K562 (cell line): ENCODE measurements around the gene GIPR. TPM values are rescaled to one million over a fixed set of nuclear protein-coding genes. Genes with fewer than 3 reads are reported as not detected.
A peak's percentile ranks its signal among the peaks of the same experiment; 100 is the strongest.
"Not testable (repeated sequence)": the region's sequence is repeated elsewhere in the genome, so short reads cannot be mapped to it uniquely, and the experiment has no call there.

Experiments
- ATAC-seq: fragments of 200-7000 bp; cut with Tn5 transposase; 3 replicates; pipeline ENCODE4 v1.9.1; 2020; ENCODE audit warnings: moderate library complexity
- BruUV-seq: library from RNA; stranded (reverse); fragments of 400-500 nt; replicated peaks from 2 replicates; lab custom pipeline; 2021; lab: Mats Ljungman, UMichigan
- CTCF ChIA-PET: fragments of 300-600 bp; formaldehyde crosslinking; extraction: SDS; loops from one replicate; lab custom pipeline; 2021; ENCODE audit warnings: low intra/inter-chr PET ratio; lab: Yijun Ruan, JAX
- POLR2A ChIA-PET: fragments of 300-600, 350-650 bp; sonication (Branson Sonifier 250); formaldehyde crosslinking; extraction: SDS; loops from one replicate; lab custom pipeline; 2021; ENCODE audit warnings: antibody characterized with exemption, inconsistent platforms; lab: Yijun Ruan, JAX
- DNase-seq, 4 experiments: peaks; one replicate each; pipeline versions ENCODE4 v3.0.0 to v3.0.0-alpha.2; 2011 to 2018; ENCODE audit warnings: low spot score in 3 of 4, mixed read lengths in 3 of 4; ENCODE audit errors: extremely low read depth in 1 of 4
- FAIRE-seq: peaks from 2 replicates; lab custom pipeline; 2011; peaks lifted over from hg19 to GRCh38; lab: Jason Lieb, UNC
- H2AFZ ChIP-seq: 2 replicates; pipeline ENCODE4 v1.6.0; 2011; ENCODE audit warnings: low read depth, low read length, control low read depth, inconsistent platforms
- H3K27ac ChIP-seq: fragments of 200-600 bp; 3 replicates; pipeline ENCODE4 v1.8.0; 2011; ENCODE audit warnings: low read depth, mild to moderate bottlenecking, control low read depth, inconsistent platforms, low read length, moderate library complexity, mixed read lengths; ENCODE audit errors: extremely low read depth
- H3K27me3 ChIP-seq, 2 experiments: fragments of 300-600 bp in 1 of 2; 2 replicates in 1 of 2; 3 replicates in 1 of 2; pipeline versions ENCODE4 v1.6.0 to v1.8.0; 2011; ENCODE audit warnings: inconsistent platforms in 2 of 2, low read length in 2 of 2, mild to moderate bottlenecking in 1 of 2, mixed read lengths in 1 of 2, moderate library complexity in 1 of 2; ENCODE audit not compliant: control insufficient read depth in 2 of 2, insufficient read depth in 2 of 2
- H3K36me3 ChIP-seq: fragments of 300-600 bp; 3 replicates; pipeline ENCODE4 v1.8.0; 2011; ENCODE audit warnings: mild to moderate bottlenecking, low read length, inconsistent platforms; ENCODE audit not compliant: control insufficient read depth, insufficient read depth
- H3K4me1 ChIP-seq, 2 experiments: fragments of 200-600 bp in 1 of 2; replicated peaks in 1 of 2; 2 replicates in 1 of 2; 3 replicates in 1 of 2; pipeline versions ENCODE4 v1.5.1 to v1.8.0; 2011; ENCODE audit warnings: inconsistent platforms in 2 of 2, low read length in 2 of 2, mild to moderate bottlenecking in 1 of 2, mixed read lengths in 1 of 2, moderate library complexity in 1 of 2; ENCODE audit not compliant: control insufficient read depth in 2 of 2, insufficient read depth in 2 of 2
- H3K4me2 ChIP-seq: 2 replicates; pipeline ENCODE4 v1.6.1; 2011; ENCODE audit warnings: low read length, control low read depth, inconsistent platforms, mixed read lengths; ENCODE audit not compliant: insufficient read depth
- H3K4me3 ChIP-seq: fragments of 200-600 bp; sonication (generic), shearing (Covaris generic); 2 replicates; pipeline ENCODE4 v1.5.1; 2016; ENCODE audit warnings: control low read depth, inconsistent platforms
- H3K79me2 ChIP-seq: fragments of 200-600 bp; 3 replicates; pipeline ENCODE4 v1.8.0; 2011; ENCODE audit warnings: low read length, inconsistent platforms; ENCODE audit not compliant: control insufficient read depth, insufficient read depth
- H3K9ac ChIP-seq, 2 experiments: 2 replicates each; pipeline versions ENCODE4 v1.6.0 to v1.6.1; 2011; ENCODE audit warnings: low read depth in 2 of 2, low read length in 2 of 2, control low read depth in 1 of 2, inconsistent platforms in 1 of 2, mild to moderate bottlenecking in 1 of 2, mixed read lengths in 1 of 2; ENCODE audit not compliant: insufficient read depth in 1 of 2
- H3K9me1 ChIP-seq: one replicate; pipeline ENCODE4 v1.6.0; 2011; ENCODE audit warnings: inconsistent platforms, mild to moderate bottlenecking, low read length, moderate library complexity; ENCODE audit not compliant: control insufficient read depth, insufficient read depth
- H3K9me3 ChIP-seq: replicated peaks from 2 replicates; pipeline ENCODE4 v1.5.1; 2011; ENCODE audit warnings: low read depth, low read length, inconsistent platforms; ENCODE audit not compliant: control insufficient read depth, insufficient read depth
- H4K20me1 ChIP-seq: replicated peaks from 2 replicates; pipeline ENCODE4 v1.6.1; 2011; ENCODE audit warnings: low read length, inconsistent platforms, mixed read lengths; ENCODE audit not compliant: control insufficient read depth, insufficient read depth
- BCOR ChIP-seq: fragments of 450-650 bp; IDR thresholded peaks from 2 replicates; pipeline ENCODE4 v1.6.1; 2016
- CBFB ChIP-seq: sonication (generic); formaldehyde crosslinking; IDR thresholded peaks from 2 replicates; pipeline ENCODE4 v1.4.0; 2020; ENCODE audit warnings: mild to moderate bottlenecking, missing genetic modification reagents
- RBM25 ChIP-seq: fragments of 200-400 bp; formaldehyde crosslinking; IDR thresholded peaks from 2 replicates; pipeline ENCODE4 v1.6.1; 2018; ENCODE audit warnings: low read length, low read depth, moderate library complexity; ENCODE audit not compliant: severe bottlenecking
- SMARCA5 ChIP-seq: fragments of 450-650 bp; IDR thresholded peaks from 2 replicates; pipeline ENCODE4 v1.6.1; 2016
- ZFP36 ChIP-seq: fragments of 150-350 bp; IDR thresholded peaks from 2 replicates; pipeline ENCODE4 v1.6.1; 2018; ENCODE audit warnings: low read length, low read depth; ENCODE audit not compliant: partially characterized antibody
- WGBS: fragments of 100-300 bp; shearing (Covaris generic); methylation state at CpG from one replicate; pipeline ENCODE4 v1.1.6; 2016; ENCODE audit warnings: low coverage, mixed read lengths; ENCODE audit not compliant: insufficient coverage; ENCODE audit errors: missing lambda C conversion rate; 5-methylcytosine and 5-hydroxymethylcytosine counted together
- in situ Hi-C: fragments of 300-500 bp; cut with MboI; formaldehyde crosslinking; loops from 4 replicates; pipeline ENCODE4 v1.15.0; 2018; ENCODE audit warnings: inconsistent platforms, mixed read lengths
- intact Hi-C: fragments of 100-400 bp; cut with micrococcal nuclease; formaldehyde crosslinking; loops from 2 replicates; pipeline ENCODE4 v1.14.2; 2022
- polyA plus RNA-seq, 8 experiments: library from polyadenylated mRNA; depleted of rRNA in 4 of 8; stranded (reverse) in 5 of 8; unstranded in 3 of 8; fragments of >200 nt; fragmentation: Nextera tagmentation in 2 of 8; fragmentation: Illumina TruSeq in 1 of 8; extraction: Ambion mirVana in 2 of 8; extraction: Trizol in 1 of 8; gene quantifications; 2 replicates each; pipeline versions ENCODE4 v1.2.1 to v1.2.3, GENCODE V29; 2011 to 2014; ENCODE audit warnings: inconsistent platforms in 1 of 8, missing spikeins in 1 of 8
- total RNA-seq, 7 experiments: library from RNA; depleted of rRNA in 6 of 7; stranded (reverse); fragments of >200 nt in 6 of 7; fragmentation: Illumina TruSeq in 2 of 7; extraction: Trizol in 2 of 7; gene quantifications; 2 replicates each; pipeline versions ENCODE4 v1.2.1 to v1.2.3, GENCODE V29; 2011 to 2021; ENCODE audit warnings: low replicate concordance in 1 of 7

Gene GIPR
- total and polyA plus RNA-seq, 9 of the 15 experiments (the other 6 are each of a cell fraction or from before 2014, with no cell fraction given), result 2.2 to 26.8 (median 12.7) TPM

GRCh38 chr19:45628219-45628618 lies 39.8 kb upstream of the GIPR start:
- POLR2A ChIA-PET, result interaction anchor here (0.5 to 1.3 kb wide), 2 partner anchors 9 to 12 kb away, joined by 3 to 8 read pairs; no protein-coding TSS in a partner anchor
- 97% methylated on average over 7 of the region's 7 CpGs for WGBS
- H3K36me3 ChIP-seq, result peaks cover 54% of the 10 kb centered on the region; the same call in 2 of the 3 replicates
- BruUV-seq, H3K4me3 ChIP-seq, in situ Hi-C loops, H3K4me2 ChIP-seq, FAIRE-seq, H3K27ac ChIP-seq, H2AFZ ChIP-seq, DNase-seq, H3K27me3 ChIP-seq, H4K20me1 ChIP-seq, H3K79me2 ChIP-seq, H3K9ac ChIP-seq, CTCF ChIA-PET, H3K9me3 ChIP-seq, ATAC-seq, intact Hi-C loops, H3K9me1 ChIP-seq: not testable (repeated sequence)
- peaks cover 7 to 16% of the 10 kb centered on the region in 2 experiments for H3K4me1 ChIP-seq
- TF ChIP-seq RBM25 (peak; percentile 46), ZFP36 (peak; percentile 48), SMARCA5 (peak; percentile 48; the same call in 1 of the 2 replicates), BCOR (peak; percentile 83)

- no peak overlapping the region for H2AFZ ChIP-seq
- in situ Hi-C loops, result no loop called here
- TF ChIP-seq CBFB, result no peak
- H4K20me1 ChIP-seq, result no peaks in the 10 kb centered on the region; the same call in 1 of the 2 replicates
- no peak overlapping the region for H3K27ac ChIP-seq
- H3K9me1 ChIP-seq, result no peaks in the 10 kb centered on the region
- ChIA-PET POLR2A (interaction anchor here (0.8 kb wide), 1 partner anchor 9 kb away, joined by 4 read pairs; no protein-coding TSS in a partner anchor), CTCF (no interaction called here)
- DNase-seq (no peak), FAIRE-seq (no peak), ATAC-seq (no peak)
- H3K4me2 ChIP-seq, result no peak overlapping the region
- peaks cover 7 to 18% of the 10 kb centered on the region in 2 experiments for H3K4me1 ChIP-seq
- no peaks in the 10 kb centered on the region for H3K79me2 ChIP-seq
- peaks cover 45% of the 10 kb centered on the region; the same call in 2 of the 3 replicates for H3K36me3 ChIP-seq
- no peak overlapping the region; a peak in 1 of 4 replicates for H3K9ac ChIP-seq
- H3K9me3 ChIP-seq, result no peaks in the 10 kb centered on the region
- 76% methylated on average over 4 of the region's 4 CpGs for WGBS
- intact Hi-C loops, result no loop called here
- no peak overlapping the region for H3K4me3 ChIP-seq
- H3K27me3 ChIP-seq, result no peaks in the 10 kb centered on the region; a peak in 1 of 5 replicates
- no TSS peak for BruUV-seq
Measured at GRCh38 chr19:45629704-45630103, 38.3 kb upstream of the GIPR start.
